NCI-H2107 (cell line): Measurements from ENCODE around the gene DOLPP1.

ENCODE experiments used
- DNase-seq: peaks from one replicate; lab custom pipeline; 2025; lab: John Stamatoyannopoulos, UW

Gene DOLPP1

GRCh38 chr9:129064499-129064908 is 16.4 kb upstream of the DOLPP1 start:
- DNase-seq, result no peak

GRCh38 chr9:129068110-129068509 is 12.8 kb upstream of the DOLPP1 start:
- no peak for DNase-seq

GRCh38 chr9:129068990-129069861 is 11.7 kb upstream of the DOLPP1 start:
- peak; percentile 38 for DNase-seq

DNA sequence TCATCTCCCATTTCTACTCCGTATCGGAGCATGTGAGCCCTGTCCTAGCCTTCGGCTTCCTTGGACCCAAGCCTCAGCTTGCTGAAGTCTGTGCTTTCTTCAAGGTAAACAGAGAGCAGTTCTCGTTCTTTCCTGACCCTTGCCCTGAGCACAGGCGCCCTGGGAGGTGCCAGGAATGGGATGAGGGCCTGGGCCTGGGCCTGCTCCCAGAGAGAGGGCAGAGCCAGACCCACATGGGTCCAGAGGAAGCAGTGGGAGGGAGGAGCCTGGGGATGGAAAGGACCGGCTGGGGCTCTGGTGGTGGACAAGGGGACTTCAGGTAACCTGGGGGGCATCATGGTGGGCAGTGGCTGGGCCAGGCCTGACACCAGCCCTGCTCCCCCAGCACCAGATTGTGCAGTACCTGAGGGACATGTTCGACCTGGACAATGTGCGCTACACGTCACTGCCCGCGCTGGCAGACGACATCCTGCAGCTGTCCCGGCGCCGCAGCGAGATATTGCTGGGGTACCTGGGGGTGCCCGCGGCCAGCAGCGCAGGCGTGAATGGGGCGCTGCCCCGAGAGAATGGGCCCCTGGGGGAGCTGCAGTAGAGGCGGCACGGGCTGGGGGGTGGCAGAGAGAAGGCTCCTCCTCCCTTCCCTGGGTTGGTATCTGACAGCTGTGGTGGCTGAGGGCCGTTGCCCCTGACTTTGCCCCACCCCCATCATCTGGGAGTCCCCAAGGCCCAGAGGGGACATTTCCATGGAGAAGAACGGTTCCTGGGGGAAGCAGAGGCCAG is 10.9 kb upstream of the DOLPP1 start:
- no peak for DNase-seq

GRCh38 chr9:129070696-129071525 is 10.0 kb upstream of the DOLPP1 start:
- no peak for DNase-seq

GRCh38 chr9:129071526-129072126 is 9.3 kb upstream of the DOLPP1 start:
- no peak for DNase-seq

GRCh38 chr9:129072171-129072570 is 8.7 kb upstream of the DOLPP1 start:
- no peak for DNase-seq

DNA sequence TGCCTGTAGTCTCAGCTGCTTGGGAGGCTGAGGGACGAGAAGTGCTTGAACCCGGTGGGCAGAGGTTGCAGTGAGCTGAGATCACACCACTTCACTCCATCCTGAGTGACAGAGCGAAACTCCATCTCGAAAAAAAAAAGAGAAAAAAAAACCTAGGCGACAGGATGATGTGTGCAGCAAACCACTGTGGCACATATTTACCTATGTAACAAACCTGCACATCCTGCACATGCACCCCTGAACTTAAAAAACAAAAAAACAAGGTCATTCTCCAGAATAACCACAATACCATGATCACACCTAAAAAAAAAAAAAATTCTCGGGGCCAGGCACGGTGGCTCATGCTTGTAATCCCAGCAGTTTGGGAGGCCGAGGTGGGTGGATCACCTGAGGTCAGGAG is 7.5 kb upstream of the DOLPP1 start:
- no peak for DNase-seq

DNA sequence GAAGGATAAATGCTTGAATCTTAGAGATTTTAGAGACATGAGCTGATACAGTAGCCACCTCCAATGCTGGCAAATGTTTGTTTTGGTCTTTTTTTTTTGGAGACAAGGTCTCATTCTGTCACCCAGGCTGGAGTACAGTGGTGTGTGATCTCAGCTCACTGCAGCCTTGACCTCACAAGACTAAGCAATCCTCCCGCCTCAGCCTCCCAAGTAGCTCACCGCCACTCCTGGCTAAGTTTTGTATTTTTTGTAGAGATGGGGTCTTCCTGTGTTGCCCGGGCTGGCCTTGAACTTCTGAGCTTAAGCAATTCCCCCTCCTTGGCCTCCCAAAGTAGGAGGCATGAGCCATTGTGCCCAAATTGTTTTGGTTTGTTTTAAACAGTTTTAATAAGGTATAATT is 6.8 kb upstream of the DOLPP1 start:
- DNase-seq, result no peak

DNA sequence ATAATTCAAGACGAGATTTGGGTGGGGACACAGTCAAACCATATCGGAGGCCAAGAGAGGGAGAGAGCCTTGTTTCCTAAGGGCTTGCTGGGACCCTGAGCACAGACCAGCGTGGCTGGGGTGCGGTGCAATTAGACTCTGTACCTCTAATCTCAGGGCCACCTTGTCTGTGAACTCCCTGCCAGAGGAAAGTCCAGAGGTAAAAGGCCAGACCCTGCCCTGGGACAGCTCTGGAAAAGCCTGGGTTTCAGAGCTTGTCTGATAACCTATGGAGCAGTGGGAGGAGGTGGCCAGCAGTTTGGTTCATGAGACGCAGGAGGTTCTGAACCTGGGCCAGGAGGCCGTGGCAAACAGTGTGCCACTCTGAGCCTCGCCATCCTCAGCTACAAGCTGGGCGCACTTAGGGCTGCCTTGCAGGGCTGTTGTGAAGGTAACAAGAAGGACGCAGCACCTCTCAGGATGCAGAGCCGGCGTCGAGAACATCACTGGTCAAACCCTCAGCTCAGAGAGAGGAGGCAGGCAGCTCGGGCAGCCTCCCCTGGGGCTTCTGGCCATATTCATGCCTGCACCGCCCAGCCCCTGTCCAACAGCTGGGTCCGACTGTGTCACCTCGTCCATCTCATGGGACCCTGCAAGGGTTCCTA is 4.8 kb upstream of the DOLPP1 start:
- DNase-seq, result no peak

DNA sequence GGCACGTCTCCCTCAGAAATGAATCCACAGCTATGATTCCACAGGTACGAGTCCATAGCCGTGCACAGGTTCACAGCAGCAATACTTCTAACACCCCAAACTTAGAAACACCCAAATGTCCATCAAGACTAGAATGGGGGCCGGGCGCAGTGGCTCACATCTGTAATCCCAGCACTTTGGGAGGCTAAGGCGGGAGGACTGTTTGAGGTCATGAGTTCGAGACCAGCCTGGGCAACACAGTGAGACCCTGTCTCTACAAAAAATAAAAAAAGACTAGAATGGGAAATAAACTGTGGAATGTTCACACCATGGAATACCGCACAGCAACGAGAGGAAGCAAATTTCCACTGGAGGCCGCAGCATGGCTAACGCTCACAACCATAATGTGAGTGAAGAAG is 4.3 kb upstream of the DOLPP1 start:
- DNase-seq, result no peak

GRCh38 chr9:129077236-129077635 is 3.7 kb upstream of the DOLPP1 start:
- DNase-seq, result no peak

DNA sequence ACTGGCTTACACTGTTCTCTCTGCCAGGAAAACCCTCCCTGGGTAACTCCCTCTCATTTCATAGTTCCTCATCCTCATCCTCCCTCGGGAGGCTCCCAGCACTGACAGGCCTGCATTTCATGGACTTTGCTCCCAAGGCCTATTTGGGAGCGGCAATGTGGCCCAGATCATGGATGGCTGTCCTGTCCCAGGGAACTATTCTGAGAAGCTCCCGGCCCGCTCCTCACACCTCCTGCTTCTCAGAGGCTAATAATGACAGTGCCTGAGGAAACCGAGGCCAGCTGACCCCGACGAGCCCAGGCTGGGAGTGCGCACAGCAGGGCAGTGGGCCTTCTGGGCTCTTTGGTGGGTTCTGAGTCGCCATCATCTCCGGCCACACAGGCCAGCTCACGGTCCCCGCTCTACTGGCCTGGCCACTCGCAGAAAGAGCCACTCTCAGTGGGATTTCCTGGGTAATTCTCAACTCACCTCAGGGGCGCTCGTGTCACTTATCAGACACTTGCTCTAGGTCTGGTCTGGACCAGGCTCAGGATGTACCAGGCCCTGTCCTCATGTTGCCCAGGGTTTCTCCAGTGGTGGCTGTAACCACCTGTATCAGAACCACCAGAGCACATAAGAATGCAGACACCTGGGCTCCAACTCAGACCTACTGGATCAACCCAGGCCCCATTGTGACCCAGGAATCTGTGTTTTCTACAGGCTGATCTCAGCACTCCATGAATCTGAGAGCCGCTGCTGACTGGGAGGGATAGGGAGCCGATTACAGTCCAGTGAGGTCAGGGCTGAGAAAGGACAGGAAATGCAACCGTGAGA is 2.0 kb upstream of the DOLPP1 start:
- no peak for DNase-seq

- no peak for DNase-seq
Observed at GRCh38 chr9:129079829-129080228, 1.1 kb upstream of the DOLPP1 start.

- DNase-seq, result no peak
Observed at GRCh38 chr9:129080298-129080600, 662 bp upstream of the DOLPP1 start.

GRCh38 chr9:129081388-129081904 is 535 bp downstream of the DOLPP1 start:
- DNase-seq, result no peak

DNA sequence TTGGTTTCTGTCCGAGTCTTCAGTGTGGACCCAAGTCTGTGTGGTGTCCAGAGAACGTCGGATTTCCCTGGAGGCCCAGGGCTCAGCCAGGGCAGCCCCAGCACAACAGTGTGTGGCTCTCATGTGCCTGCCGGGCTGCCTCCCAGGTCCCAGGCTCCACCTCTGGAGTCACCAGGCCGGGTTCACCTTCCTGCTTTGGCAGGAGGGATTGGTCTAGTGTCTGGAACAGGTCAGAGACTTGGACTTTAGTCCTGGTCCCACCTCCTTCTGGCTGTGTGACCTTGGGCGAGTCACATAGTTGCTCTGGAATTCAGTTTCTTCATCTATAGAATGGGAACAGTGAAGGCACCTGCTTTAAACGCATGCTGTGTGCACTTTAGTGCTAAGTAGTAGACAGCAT is 3.2 kb downstream of the DOLPP1 start:
- DNase-seq, result no peak

DNA sequence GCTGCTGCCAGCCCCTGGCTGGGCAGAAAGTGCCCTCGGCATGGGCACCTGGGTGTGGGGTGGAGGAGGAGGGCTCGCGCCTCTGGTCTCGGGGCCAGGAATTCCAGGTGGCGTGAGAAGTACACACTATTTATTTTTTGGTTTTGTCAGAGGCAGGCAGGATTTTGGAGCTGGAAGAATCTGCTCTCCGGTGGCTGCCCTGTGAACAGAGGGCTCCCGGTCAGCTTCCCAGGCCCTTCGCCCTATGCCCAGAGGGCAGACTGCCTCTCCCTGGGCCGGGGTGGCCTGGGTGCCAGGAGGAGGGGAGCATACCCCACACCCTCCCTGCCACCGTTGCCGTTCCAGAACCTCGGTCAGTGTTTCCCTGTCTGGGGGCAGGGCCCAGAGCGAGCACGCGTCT is 8.3 kb downstream of the DOLPP1 start:
- no peak for DNase-seq

DNA sequence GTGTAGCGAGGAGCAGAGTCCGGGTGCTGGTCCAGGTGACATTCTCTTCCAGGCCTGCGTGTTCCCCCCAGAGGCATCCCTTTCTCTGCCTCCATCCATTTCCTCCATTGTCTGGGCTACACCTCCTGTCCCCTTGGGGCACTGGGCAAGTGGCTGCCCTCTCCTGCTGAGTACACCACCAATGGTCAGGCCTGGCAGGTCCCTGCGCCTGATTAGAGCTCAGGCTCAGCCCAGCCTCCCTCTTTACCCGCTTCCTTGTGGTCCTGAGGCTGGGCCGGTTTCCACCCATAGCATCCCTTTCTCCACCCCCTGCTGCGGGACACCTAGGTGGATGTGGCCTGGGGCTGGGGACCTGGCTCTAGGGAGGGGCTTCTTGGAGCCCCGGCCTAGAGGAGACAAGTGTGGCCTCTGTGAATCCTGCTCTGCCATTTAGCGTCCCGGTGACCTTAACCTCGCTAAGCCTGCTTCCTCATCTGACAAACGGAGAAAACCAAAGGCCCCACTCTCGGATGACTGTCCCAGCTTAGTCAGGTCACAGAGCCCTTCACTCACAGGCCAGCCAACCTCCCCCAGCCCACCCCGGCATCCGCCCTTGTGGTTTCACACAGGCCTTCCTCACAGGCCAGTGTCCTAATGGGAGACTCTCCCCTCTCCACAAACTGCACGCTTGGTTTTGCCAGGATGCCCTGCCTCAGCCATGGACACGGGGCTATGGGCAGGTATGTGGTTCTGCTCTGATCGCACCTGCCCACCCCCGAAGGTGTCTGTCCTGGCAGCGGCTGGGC is 12.9 kb downstream of the DOLPP1 start:
- DNase-seq, result no peak
